Stimulated activated memory B cell treated with anti-CD40 and anti-IgM and Interleukin-4, amounts not matched to agents 10 μg/mL and 1 μg/mL and 100 μg/mL, for 72 hours (primary cell): ENCODE results near the gene KIF26A.

ENCODE experiments used
- ATAC-seq: fragments of 150-1000 bp; cut with Tn5 transposase; 2 replicates; pipeline ENCODE4 v1.10.0; 2021
- H3K27ac Mint-ChIP-seq: one replicate; pipeline ENCODE4 v1.8.0; 2022; ENCODE audit warnings: mild to moderate bottlenecking, mixed read lengths
- H3K27me3 Mint-ChIP-seq: one replicate; pipeline ENCODE4 v1.8.0; 2022; ENCODE audit warnings: mixed read lengths
- H3K36me3 Mint-ChIP-seq: one replicate; pipeline ENCODE4 v1.8.0; 2022; ENCODE audit warnings: mixed read lengths
- H3K4me1 Mint-ChIP-seq: one replicate; pipeline ENCODE4 v1.8.0; 2022; ENCODE audit warnings: mixed read lengths
- H3K4me3 Mint-ChIP-seq: one replicate; pipeline ENCODE4 v1.8.0; 2022; ENCODE audit warnings: mild to moderate bottlenecking, moderate library complexity, mixed read lengths
- H3K9me3 Mint-ChIP-seq: one replicate; pipeline ENCODE4 v1.8.0; 2022; ENCODE audit warnings: mixed read lengths

KIF26A gene

DNA sequence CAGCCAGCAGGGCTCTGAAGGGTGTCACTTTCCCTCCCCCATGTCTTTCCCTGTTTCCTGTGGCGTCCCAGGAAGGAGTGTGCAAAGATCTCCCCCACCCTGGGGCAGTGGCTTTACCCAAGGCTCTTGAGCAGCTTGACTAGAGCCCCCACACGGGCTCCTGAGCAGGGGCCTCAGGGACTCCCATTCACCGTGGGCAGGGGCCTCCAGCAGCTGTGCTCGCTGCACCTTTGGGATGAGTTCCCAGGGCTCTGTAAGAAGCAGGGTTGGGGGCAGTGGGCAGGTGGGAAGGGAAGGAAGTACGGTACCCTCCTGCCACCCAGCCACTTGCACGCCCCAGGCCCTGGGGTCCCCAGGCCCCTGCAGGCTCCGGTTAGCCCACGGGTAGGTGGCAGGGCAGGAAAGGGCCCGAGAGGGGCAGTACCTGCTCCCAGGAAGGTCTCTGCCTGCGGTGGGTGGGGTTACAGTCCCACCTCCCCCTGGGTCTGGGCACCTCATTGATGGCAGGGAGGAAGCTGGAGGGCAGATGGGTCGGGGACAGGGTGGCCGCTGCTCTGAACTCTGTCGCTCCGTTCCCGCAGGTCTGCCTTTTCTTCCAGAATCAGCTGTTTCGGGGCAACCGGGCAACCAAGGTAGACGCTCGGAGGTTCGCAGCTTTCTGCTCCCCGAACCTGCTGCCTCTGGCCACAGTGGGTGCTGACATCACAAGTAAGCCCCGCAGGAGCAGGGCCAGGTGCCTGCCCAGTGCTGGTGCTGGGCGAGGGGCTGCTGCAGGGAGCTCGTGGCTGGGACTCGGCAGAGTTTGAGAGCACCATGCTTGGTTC is 39.9 kb upstream of the KIF26A start:
- no peak for ATAC-seq
- H3K9me3 Mint-ChIP-seq: no peaks in the 10 kb centered on the region
- peaks cover 19% of the 10 kb centered on the region for H3K27me3 Mint-ChIP-seq
- H3K36me3 Mint-ChIP-seq: no peaks in the 10 kb centered on the region
- peaks cover 19% of the 10 kb centered on the region for H3K4me1 Mint-ChIP-seq
- no peak overlapping the region for H3K27ac Mint-ChIP-seq
- H3K4me3 Mint-ChIP-seq: no peak overlapping the region

DNA sequence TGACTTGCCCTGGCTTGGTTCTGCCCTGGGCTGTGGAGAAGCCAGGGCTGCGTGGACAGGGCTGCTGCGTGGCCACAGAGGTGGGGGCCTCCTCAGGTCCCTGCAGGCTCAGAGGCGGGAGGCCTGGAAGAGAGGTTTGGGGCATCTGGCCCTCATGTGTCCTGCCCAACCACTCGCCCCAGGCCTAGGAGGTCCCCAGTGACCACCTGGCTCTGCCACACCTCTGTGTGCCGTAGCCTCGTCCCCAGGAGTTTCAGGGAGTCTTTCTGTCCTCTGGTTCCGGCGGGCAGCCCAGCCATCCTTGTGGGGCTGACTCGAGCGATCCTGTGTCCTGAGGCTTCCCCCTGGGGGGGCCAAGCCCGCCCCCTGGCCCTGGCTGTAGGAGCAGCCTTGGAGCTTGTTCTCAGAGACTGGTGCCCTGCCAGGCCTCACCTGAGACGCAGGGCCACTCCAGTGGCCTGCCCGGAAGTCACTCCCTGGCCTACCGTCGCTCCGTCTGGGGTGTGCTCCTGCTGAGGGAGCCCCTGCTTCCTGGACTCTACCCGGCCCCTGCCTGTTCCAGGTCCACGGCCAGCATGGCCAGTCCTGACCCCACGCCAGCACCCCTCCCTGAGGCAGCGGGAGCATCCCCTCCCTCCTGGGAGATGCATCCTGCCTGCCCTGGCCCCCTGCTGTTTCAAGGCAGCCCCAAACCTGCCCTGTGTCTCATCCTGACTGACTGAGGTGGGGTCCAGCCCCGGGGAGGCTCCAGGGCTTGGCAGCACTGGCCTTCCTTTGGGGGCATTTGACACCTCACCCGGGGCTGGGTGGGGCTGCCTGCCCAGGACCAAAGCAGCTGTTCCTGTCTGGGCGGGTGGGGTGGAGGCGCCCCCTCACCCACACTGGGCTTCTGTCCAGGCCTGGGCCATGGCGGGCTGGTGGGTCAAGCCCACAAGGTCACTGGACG is 39.0 kb upstream of the KIF26A start:
- Mint-ChIP-seq H3K36me3 (no peaks in the 10 kb centered on the region), H3K27me3 (peaks cover 14% of the 10 kb centered on the region), H3K27ac (no peak overlapping the region), H3K4me3 (no peak overlapping the region), H3K4me1 (peaks cover 15% of the 10 kb centered on the region), H3K9me3 (no peaks in the 10 kb centered on the region)
- ATAC-seq: no peak

DNA sequence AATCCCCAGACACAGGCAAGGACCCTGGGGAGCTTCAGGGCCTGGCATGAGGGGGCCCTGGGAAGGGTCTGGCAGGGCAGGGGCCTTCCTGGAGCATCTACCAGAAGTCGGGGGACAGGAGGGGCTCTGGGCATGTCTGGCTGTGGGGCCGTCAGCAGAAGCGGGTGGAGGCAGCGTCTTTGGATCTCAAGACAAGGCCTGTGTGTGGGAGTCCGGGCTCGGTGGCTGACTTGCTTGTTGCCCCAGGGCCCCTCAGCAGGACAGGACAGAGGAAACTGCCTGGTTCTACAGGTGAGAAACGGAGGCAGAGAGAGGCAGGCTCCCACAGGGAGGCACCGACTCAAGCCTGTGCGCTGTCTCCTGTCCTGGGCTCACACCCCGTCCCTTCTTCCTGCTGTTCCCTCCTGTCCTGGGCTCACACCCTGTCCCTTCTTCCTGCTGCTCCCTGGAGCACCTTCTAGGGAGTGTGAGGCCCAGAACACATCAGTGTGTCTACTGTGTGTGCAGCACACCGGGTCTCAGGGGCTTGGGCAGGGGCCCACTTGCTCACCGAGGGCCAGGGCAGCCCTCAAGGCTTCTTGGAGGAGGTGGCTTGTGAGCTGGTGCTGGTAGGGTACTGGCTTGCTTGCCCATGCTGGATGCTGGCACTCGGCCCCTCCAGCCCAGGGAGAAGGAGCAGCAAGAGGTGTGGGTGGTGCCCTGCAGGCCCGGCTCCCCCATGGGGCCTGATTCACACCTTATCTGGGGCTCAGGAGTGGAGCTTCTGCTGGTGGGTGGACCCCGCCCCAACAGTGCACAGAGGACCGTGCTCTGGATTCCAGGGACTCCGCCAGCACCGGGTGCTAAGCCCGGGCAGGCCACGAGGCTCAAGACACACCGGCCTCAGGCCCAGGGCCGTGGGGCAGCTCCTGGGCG is 38.0 kb upstream of the KIF26A start:
- H3K27me3 Mint-ChIP-seq: peaks cover 9% of the 10 kb centered on the region
- no peaks in the 10 kb centered on the region for H3K9me3 Mint-ChIP-seq
- ATAC-seq: no peak

DNA sequence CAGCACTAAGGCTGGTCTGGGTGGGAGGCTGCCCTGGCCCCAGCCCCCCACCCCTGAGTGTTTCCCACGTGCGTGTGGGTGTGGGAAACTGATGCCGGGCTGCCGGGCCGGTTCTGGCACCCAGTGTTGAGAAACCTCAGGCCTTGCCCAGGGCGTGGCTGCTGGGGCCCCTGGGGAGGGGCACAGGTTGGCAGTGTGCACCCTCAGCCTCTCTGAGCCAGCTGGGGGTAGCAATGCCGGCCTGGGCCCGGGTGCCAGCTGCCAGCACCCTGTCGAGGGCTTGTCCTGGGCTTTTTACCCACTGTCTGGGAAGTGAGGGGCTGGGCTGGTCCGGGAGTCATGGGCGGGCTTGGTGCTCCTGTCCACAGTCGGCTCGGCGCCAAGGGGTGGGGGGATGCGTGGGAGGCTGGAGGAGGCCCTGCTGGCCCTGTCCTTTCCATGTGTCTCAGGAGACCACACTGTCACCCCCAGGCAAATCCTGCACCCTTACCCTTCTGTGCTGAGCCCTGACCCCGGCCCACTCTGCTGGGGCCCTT is 37.2 kb upstream of the KIF26A start:
- peaks cover 2% of the 10 kb centered on the region for H3K27me3 Mint-ChIP-seq
- H3K36me3 Mint-ChIP-seq: no peaks in the 10 kb centered on the region
- no peak overlapping the region for H3K27ac Mint-ChIP-seq
- no peak overlapping the region for H3K4me3 Mint-ChIP-seq
- H3K9me3 Mint-ChIP-seq: no peaks in the 10 kb centered on the region
- peaks cover 9% of the 10 kb centered on the region for H3K4me1 Mint-ChIP-seq
- ATAC-seq: no peak

More for the DNA sequence above, 38.0 kb upstream of the KIF26A start:
- Mint-ChIP-seq H3K4me1 (peaks cover 11% of the 10 kb centered on the region), H3K27ac (no peak overlapping the region), H3K4me3 (no peak overlapping the region), H3K36me3 (no peaks in the 10 kb centered on the region)

DNA sequence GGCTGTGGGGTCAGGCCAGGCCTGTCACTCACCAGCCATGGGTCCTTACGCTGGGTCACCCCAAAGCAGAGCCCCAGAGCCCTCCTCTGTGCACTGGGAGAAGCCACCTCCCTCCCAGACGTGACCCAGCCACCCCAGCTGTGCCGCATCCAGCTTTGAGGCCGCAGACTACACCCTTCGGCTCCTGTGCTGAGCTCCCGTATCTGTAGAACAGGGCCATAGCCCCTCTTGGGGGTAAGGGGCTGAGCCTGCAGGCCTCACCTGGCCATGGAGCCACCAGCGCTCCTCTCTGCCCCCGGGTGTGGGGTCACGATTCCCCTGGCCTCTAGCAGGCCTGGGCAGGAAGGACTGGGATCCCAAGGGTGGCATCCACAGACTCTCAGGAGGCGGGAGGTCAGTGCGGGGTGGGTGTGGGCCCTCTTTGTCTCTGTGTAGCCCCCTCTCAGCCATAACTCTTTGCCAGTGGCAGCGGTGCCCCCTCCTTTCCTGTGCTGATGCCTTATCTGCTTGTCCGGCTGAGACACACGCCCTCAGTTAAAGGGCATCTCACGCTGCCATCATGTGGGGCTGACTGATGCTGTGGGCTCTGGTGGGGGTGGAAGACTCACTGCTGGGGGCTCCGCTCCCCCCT is 36.6 kb upstream of the KIF26A start:
- Mint-ChIP-seq H3K4me1 (peaks cover 2% of the 10 kb centered on the region), H3K36me3 (no peaks in the 10 kb centered on the region), H3K27ac (no peak overlapping the region), H3K4me3 (no peak overlapping the region), H3K9me3 (no peaks in the 10 kb centered on the region), H3K27me3 (no peaks in the 10 kb centered on the region)
- ATAC-seq: no peak

DNA sequence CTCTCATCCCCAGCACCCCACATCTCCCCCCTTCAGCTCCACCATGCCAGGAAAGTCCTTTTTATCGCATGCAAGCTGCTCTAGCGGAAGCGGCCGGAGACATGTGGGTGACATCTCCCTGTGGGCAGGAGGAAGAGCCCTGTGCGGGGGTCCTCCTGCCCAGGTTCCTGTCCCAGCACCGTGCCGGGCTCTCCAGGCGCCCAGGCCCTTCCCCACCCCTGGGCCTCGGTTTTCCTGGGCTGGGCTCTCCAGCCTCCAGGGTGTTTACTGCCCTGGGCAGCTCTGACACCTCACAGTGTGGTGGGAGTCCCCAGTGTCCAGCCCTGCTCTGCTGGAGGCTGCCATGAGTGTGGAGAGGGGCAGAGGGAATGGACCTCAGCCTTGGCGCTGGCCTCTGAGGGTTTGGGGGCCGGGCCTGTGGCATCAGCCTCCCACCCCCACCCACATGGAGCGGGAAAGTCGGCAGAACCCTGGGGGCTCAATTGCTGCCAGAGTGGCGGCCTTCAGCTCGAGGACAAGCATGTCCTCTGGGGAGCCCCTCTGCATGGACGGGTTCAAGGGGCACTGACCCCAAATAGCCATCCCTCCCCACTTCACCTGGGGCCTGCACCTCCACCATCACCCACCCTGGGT is 36.0 kb upstream of the KIF26A start:
- Mint-ChIP-seq H3K27me3 (no peaks in the 10 kb centered on the region), H3K4me3 (no peak overlapping the region), H3K36me3 (no peaks in the 10 kb centered on the region)

DNA sequence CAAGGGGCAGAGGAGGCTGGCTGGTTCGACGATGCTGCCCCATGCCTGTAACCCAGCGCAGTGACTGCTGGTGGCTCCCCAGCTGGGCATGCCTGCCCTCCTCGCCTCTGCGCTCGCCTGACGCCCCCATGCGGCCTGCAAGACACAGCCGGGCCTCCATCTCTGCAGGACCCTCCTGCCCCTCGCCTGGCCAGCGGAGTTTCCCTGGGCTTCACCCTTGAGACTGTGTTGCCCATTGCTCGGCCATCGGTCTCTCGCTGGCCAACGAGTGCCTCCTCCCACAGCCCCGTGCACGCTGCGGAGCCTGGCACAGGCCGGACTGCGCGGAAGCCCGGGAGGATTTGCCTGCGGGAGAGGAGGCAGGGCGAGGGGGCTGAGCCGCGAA is 35.3 kb upstream of the KIF26A start:
- ATAC-seq: no peak
- no peak overlapping the region for H3K4me3 Mint-ChIP-seq
- H3K36me3 Mint-ChIP-seq: no peaks in the 10 kb centered on the region
- no peaks in the 10 kb centered on the region for H3K27me3 Mint-ChIP-seq
- no peaks in the 10 kb centered on the region for H3K9me3 Mint-ChIP-seq
- no peaks in the 10 kb centered on the region for H3K4me1 Mint-ChIP-seq
- H3K27ac Mint-ChIP-seq: no peak overlapping the region

More for the DNA sequence above, 36.0 kb upstream of the KIF26A start:
- ATAC-seq: no peak
- Mint-ChIP-seq H3K27ac (no peak overlapping the region), H3K9me3 (no peaks in the 10 kb centered on the region), H3K4me1 (no peaks in the 10 kb centered on the region)

DNA sequence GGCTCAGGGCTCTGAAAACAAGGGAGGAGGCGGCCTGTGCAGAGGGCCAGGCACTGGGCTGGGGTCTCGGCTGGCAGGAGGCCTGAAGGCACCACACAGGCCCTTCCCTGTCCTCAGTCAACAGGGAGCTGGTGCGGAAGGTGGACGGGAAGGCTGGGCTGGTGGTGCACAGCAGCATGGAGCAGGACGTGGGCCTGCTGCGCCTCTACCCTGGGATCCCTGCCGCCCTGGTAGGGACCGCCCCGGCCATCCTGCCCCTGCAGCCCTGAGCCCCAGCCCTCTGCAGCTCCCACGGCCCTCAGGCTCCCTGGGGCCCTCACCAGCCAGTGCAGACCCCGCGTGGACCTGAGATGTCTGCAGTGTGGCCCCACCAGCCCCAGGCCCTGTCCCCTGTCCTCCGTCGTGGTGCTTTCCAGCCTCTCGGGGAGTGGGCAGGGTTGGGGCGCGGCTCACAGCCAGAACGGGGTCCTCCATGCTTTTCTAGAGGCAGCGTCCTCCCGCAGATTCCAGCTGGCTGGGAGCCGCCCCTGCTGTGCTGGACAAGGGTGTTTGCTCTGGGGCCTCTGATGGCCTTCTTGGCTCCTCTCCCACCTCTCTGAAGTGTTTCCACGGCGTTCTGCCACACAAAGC is 34.8 kb upstream of the KIF26A start:
- ATAC-seq: no peak
- Mint-ChIP-seq H3K4me1 (no peaks in the 10 kb centered on the region), H3K9me3 (no peaks in the 10 kb centered on the region), H3K27ac (no peak overlapping the region), H3K4me3 (no peak overlapping the region), H3K27me3 (no peaks in the 10 kb centered on the region), H3K36me3 (no peaks in the 10 kb centered on the region)

DNA sequence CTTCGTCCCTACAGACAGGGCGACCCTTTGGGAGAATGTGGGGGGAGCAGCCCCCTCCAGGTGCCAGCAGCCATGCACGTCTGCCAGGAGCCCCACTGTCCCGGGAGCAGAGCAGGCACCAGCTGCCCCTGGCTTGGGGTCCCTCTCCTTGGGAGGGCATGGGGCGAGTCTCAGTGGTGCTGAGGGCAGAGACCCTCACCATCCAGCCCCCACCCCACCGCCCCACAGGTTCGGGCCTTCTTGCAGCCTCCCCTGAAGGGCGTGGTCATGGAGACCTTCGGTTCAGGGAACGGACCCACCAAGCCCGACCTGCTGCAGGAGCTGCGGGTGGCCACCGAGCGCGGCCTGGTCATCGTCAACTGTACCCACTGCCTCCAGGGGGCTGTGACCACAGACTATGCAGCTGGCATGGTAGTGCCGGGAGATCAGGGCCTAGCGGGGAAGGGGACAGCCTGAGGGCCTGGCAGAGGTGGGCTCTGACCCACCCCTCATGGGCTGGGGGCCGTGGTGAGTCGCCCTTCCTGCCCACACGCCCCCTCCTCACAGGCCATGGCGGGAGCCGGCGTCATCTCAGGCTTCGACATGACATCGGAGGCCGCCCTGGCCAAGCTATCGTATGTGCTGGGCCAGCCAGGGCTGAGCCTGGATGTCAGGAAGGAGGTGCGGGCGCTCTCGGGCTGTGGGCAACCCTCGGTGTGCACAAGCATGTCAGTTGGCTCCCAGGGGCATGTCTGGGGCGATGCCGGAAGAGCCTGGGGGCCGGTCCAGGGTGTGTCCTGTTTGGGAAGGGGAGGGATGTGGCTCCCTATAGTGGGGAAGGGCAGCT is 34.1 kb upstream of the KIF26A start:
- Mint-ChIP-seq H3K9me3 (no peaks in the 10 kb centered on the region), H3K27me3 (peaks cover 6% of the 10 kb centered on the region), H3K4me3 (no peak overlapping the region), H3K36me3 (no peaks in the 10 kb centered on the region), H3K4me1 (no peaks in the 10 kb centered on the region), H3K27ac (no peak overlapping the region)
- ATAC-seq: no peak

DNA sequence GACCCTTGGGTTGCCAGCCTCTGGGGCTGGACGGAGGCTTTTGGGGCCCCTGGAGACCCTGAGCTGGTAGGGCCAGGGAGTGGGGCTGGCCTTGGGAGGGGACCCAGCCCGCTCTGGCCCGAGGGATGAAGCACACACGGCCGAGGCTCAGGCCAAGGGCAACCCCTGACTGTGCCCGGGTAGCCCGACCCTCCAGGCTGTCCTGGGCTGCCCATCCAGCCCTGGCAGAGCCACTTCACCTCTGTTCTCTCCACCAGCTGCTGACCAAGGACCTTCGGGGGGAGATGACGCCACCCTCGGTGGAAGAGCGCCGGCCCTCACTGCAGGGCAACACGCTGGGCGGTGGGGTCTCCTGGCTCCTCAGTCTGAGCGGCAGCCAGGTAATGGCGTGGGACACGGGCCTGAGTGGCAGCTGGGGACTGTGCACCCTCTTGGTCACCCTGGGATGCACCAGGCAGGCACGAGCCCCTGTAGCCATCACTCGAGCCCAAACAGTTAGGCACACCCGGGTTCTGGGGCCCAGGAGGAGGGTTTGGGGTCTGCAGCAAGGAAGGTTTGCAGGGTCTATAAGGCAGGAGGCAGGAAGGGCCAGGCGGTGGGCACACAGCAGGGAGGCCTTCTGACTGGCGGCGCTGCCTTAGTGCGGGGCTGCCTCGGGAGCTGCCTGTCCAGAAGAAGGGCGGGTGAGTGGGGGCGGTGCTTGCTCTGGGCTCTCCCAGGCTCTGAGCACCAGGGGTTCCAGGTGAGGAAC is 33.1 kb upstream of the KIF26A start:
- H3K4me1 Mint-ChIP-seq: no peaks in the 10 kb centered on the region
- no peak for ATAC-seq
- no peak overlapping the region for H3K27ac Mint-ChIP-seq
- peaks cover 9% of the 10 kb centered on the region for H3K27me3 Mint-ChIP-seq
- H3K4me3 Mint-ChIP-seq: no peak overlapping the region
- no peaks in the 10 kb centered on the region for H3K36me3 Mint-ChIP-seq
- no peaks in the 10 kb centered on the region for H3K9me3 Mint-ChIP-seq

DNA sequence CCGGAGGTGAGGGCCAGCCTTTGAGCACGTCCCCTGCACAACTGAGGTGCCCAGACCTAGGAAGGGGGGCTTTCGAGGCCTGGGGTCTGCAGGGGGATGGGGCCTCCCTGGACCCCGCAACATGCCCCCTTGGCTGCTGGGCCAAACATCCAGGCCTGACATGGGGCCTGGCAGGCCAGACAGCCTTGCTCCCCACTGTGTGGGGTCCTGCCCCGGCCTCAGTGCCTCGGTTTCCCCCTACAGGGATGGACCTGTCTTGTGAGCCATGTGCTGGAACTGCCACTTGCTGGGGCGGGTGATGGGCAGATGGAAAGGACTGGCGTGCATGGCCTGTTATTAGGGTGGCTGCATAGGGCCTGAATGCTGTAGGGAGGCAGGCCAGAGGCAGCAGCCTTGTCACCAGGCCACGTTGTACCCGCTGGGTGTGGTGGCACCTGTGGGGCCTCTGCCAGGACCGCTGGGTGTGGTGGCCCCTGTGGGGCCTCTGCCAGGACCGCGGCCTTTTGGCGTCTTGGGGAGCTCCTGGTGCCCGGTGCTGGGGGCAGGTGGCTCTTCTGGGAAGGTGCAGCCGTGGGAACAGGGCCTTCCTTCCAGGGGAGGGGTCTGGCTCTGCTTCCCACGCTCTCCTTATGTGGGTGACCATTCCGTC is 32.4 kb upstream of the KIF26A start:
- no peaks in the 10 kb centered on the region for H3K4me1 Mint-ChIP-seq
- H3K36me3 Mint-ChIP-seq: no peaks in the 10 kb centered on the region
- no peak overlapping the region for H3K27ac Mint-ChIP-seq
- peaks cover 9% of the 10 kb centered on the region for H3K27me3 Mint-ChIP-seq
- H3K9me3 Mint-ChIP-seq: no peaks in the 10 kb centered on the region
- H3K4me3 Mint-ChIP-seq: no peak overlapping the region
- no peak for ATAC-seq

DNA sequence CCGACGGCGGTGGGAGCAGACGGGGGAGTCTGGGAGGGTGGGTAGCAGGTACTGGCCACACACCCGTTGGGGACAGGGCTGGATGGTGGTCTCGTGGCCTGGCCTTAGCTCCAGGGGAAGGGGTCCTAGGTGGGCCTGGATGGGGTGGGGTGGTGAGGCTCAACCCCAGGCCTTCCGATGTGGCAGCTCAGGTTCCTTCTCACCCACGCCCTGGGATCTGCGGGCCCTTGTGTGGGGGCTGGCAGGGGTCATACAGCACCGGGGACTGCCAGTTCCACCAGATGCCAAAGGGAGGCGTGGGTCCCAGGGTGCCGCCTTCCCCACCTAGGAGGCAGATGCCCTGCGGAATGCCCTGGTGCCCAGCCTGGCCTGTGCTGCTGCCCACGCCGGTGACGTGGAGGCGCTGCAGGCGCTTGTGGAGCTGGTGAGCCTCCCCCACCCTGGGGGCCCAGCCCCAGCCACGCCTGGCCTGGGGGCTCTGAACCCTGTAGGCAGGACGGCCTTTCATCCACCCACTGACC is 31.9 kb upstream of the KIF26A start:
- Mint-ChIP-seq H3K27ac (no peak overlapping the region), H3K4me3 (no peak overlapping the region), H3K4me1 (no peaks in the 10 kb centered on the region), H3K27me3 (peaks cover 9% of the 10 kb centered on the region), H3K9me3 (no peaks in the 10 kb centered on the region), H3K36me3 (no peaks in the 10 kb centered on the region)
- ATAC-seq: no peak
